ENCODE measurements around the gene HBQ1.
A peak's percentile ranks its signal among the peaks of the same experiment; 100 is the strongest.

Gene HBQ1

GRCh38 chr16:180681-181564 is 664 bp downstream of the HBQ1 start:
- Histone ChIP-seq H3K9me3 (ENCODE audit: insufficient read depth, low read length, severe bottlenecking) (no peaks in the 10 kb centered on the region), H4K20me1 (ENCODE audit: insufficient read depth, low read length) (peaks cover 11% of the 10 kb centered on the region; the same call in 1 of the 2 replicates), H3K79me2 (ENCODE audit: insufficient read depth, low read length) (no peaks in the 10 kb centered on the region), H3K4me1 (ENCODE audit: insufficient read depth, low read length) (peaks cover 11% of the 10 kb centered on the region), H3K4me2 (ENCODE audit: insufficient read depth, low read length) (peak overlapping the region; percentile 62), H3K9ac (ENCODE audit: low read depth, low read length) (peak overlapping the region; percentile 38; the same call in 1 of the 2 replicates), H3K4me3 (ENCODE audit: low read depth in 1 of 2, low read length in 2 of 2) (peak overlapping the region in 1 of 2 experiments; percentile 14; a peak in 1 of 4 replicates), H3K27ac (ENCODE audit: low read length) (no peak overlapping the region), H2AFZ (ENCODE audit: low read depth, low read length) (peak overlapping the region; percentile 64), H3K27me3 (ENCODE audit: insufficient read depth, low read length, poor library complexity) (no peaks in the 10 kb centered on the region), H3K36me3 (ENCODE audit: insufficient read depth, low read length) (peaks cover 14% of the 10 kb centered on the region)
- ATAC-seq (ENCODE audit: insufficient read depth, low read depth) = peak; percentile 91
- TF ChIP-seq EZH2 (IDR thresholded peaks at IDR 0.05; ENCODE audit: borderline replicate concordance, low read depth, low read length, severe bottlenecking) = no peak
- TF ChIP-seq, protein P1, sequence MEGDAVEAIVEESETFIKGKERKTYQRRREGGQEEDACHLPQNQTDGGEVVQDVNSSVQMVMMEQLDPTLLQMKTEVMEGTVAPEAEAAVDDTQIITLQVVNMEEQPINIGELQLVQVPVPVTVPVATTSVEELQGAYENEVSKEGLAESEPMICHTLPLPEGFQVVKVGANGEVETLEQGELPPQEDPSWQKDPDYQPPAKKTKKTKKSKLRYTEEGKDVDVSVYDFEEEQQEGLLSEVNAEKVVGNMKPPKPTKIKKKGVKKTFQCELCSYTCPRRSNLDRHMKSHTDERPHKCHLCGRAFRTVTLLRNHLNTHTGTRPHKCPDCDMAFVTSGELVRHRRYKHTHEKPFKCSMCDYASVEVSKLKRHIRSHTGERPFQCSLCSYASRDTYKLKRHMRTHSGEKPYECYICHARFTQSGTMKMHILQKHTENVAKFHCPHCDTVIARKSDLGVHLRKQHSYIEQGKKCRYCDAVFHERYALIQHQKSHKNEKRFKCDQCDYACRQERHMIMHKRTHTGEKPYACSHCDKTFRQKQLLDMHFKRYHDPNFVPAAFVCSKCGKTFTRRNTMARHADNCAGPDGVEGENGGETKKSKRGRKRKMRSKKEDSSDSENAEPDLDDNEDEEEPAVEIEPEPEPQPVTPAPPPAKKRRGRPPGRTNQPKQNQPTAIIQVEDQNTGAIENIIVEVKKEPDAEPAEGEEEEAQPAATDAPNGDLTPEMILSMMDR (IDR thresholded peaks at IDR 0.05; ENCODE audit: borderline replicate concordance, extremely low read depth, low read length, poor library complexity, severe bottlenecking) = no peak
- DNase-seq = peak; percentile 82

GRCh38 chr16:181565-182021 is 1.3 kb downstream of the HBQ1 start:
- DNase-seq = no peak

DNA sequence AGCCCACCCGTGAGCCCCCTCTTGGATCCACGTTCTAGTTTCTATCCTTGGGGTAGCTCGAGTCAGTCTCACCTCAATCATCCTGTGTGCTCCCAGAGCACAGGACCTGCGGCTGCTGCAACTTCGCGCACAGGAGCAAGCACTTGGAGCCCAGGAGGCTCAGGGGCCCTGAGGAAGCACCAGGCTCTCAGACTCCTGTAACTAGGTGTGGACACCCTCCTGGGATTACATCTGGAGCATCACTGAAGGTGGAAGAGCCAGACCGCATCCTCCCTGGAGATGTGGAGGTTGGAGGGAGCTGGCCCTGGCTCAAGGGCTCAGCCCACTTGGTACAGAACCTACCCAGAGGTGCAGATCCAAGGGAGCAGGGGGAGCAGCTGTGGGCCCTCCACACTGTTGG is 2.7 kb downstream of the HBQ1 start:
- ATAC-seq (ENCODE audit: insufficient read depth, low read depth) = no peak
- H3K4me1 ChIP-seq (ENCODE audit: insufficient read depth, low read length) = peaks cover 11% of the 10 kb centered on the region
- H3K27me3 ChIP-seq (ENCODE audit: insufficient read depth, low read length, poor library complexity) = no peaks in the 10 kb centered on the region
- no peak overlapping the region for H3K4me3 ChIP-seq (ENCODE audit: low read depth in 1 of 2, low read length in 2 of 2)
- H3K4me2 ChIP-seq (ENCODE audit: insufficient read depth, low read length) = no peak overlapping the region
- no peak overlapping the region for H3K27ac ChIP-seq (ENCODE audit: low read length)
- no peak overlapping the region for H2AFZ ChIP-seq (ENCODE audit: low read depth, low read length)
- DNase-seq = no peak
- no peaks in the 10 kb centered on the region for H3K79me2 ChIP-seq (ENCODE audit: insufficient read depth, low read length)
- H3K9me3 ChIP-seq (ENCODE audit: insufficient read depth, low read length, severe bottlenecking) = no peaks in the 10 kb centered on the region
- TF ChIP-seq, protein P1 (IDR thresholded peaks at IDR 0.05; ENCODE audit: borderline replicate concordance, extremely low read depth, low read length, poor library complexity, severe bottlenecking) = no peak
- TF ChIP-seq EZH2 (IDR thresholded peaks at IDR 0.05; ENCODE audit: borderline replicate concordance, low read depth, low read length, severe bottlenecking) = no peak
- H3K36me3 ChIP-seq (ENCODE audit: insufficient read depth, low read length) = peaks cover 24% of the 10 kb centered on the region
- no peak overlapping the region for H3K9ac ChIP-seq (ENCODE audit: low read depth, low read length)
- peaks cover 13% of the 10 kb centered on the region; the same call in 1 of the 2 replicates for H4K20me1 ChIP-seq (ENCODE audit: insufficient read depth, low read length)

More at GRCh38 chr16:181565-182021, 1.3 kb downstream of the HBQ1 start:
- Histone ChIP-seq H3K36me3 (ENCODE audit: insufficient read depth, low read length) (peaks cover 14% of the 10 kb centered on the region), H3K27ac (ENCODE audit: low read length) (no peak overlapping the region), H3K4me3 (ENCODE audit: low read depth in 1 of 2, low read length in 2 of 2) (no peak overlapping the region), H3K79me2 (ENCODE audit: insufficient read depth, low read length) (no peaks in the 10 kb centered on the region), H3K4me2 (ENCODE audit: insufficient read depth, low read length) (peak overlapping the region; percentile 62), H3K9ac (ENCODE audit: low read depth, low read length) (no peak overlapping the region; the same call in 1 of the 2 replicates), H3K4me1 (ENCODE audit: insufficient read depth, low read length) (peaks cover 11% of the 10 kb centered on the region), H3K27me3 (ENCODE audit: insufficient read depth, low read length, poor library complexity) (no peaks in the 10 kb centered on the region), H4K20me1 (ENCODE audit: insufficient read depth, low read length) (peaks cover 11% of the 10 kb centered on the region; the same call in 1 of the 2 replicates), H3K9me3 (ENCODE audit: insufficient read depth, low read length, severe bottlenecking) (no peaks in the 10 kb centered on the region), H2AFZ (ENCODE audit: low read depth, low read length) (no peak overlapping the region)
- ATAC-seq (ENCODE audit: insufficient read depth, low read depth) = peak; percentile 20; the same call in 1 of the 3 replicates
- TF ChIP-seq EZH2 (IDR thresholded peaks at IDR 0.05; ENCODE audit: borderline replicate concordance, low read depth, low read length, severe bottlenecking) = no peak
- TF ChIP-seq, protein P1 (IDR thresholded peaks at IDR 0.05; ENCODE audit: borderline replicate concordance, extremely low read depth, low read length, poor library complexity, severe bottlenecking) = peak; percentile 94
